Brain microvascular endothelial cell (primary cell): ENCODE results near the gene RETN.
A peak's percentile ranks its signal among the peaks of the same experiment; 100 is the strongest.

Experiments
- DNase-seq: peaks from one replicate; pipeline ENCODE4 v3.0.0-alpha.2; 2020
- H3K27ac ChIP-seq: fragments of 250-450 bp; sonication (Bioruptor Pico); 2 replicates; pipeline ENCODE4 v1.5.1; 2020; ENCODE audit warnings: mild to moderate bottlenecking, moderate library complexity
- H3K27me3 ChIP-seq: fragments of 250-450 bp; sonication (Bioruptor Pico); replicated peaks from 2 replicates; pipeline ENCODE4 v1.5.1; 2020; ENCODE audit warnings: mild to moderate bottlenecking
- H3K36me3 ChIP-seq: fragments of 250-450 bp; sonication (Bioruptor Pico); replicated peaks from 2 replicates; pipeline ENCODE4 v1.5.1; 2020; ENCODE audit warnings: mild to moderate bottlenecking
- H3K4me3 ChIP-seq: 2 replicates; pipeline ENCODE4 v1.5.1; 2011; ENCODE audit warnings: low read depth, mild to moderate bottlenecking, control low read depth, low read length, moderate library complexity
- CTCF ChIP-seq: IDR thresholded peaks from 2 replicates; pipeline ENCODE4 v1.5.1; 2011; ENCODE audit warnings: low read depth, mild to moderate bottlenecking, moderate library complexity, low read length, control low read depth, inconsistent platforms; ENCODE audit errors: missing control alignments
- in situ Hi-C: cut with HindIII; loops from 2 replicates; pipeline ENCODE4 v1.10.0; 2017; ENCODE audit warnings: low sequenced_read_pairs, low pct_ligation_motif_present

RETN gene

GRCh38 chr19:7629347-7630054, 39.3 kb upstream of the RETN start, which contains the start of the genes PET100 and XAB2:
PET100 (plus strand) TSS chr19:7629793; CDS start chr19:7629834, 41 bp downstream.
XAB2 (minus strand) TSS chr19:7629545; CDS start chr19:7629527, 18 bp downstream.
- Histone ChIP-seq H3K36me3 (peaks cover 7% of the 10 kb centered on the region), H3K27me3 (no peaks in the 10 kb centered on the region), H3K4me3 (peak within 1 kb of the TSS; percentile 99), H3K27ac (peak within 1 kb of the TSS; percentile 94)
- in situ Hi-C loops = no loop called here
- peak; percentile 99 for DNase-seq
- no peak for TF ChIP-seq CTCF

GRCh38 chr19:7631577-7631976, 37.3 kb upstream of the RETN start:
- in situ Hi-C loops = no loop called here
- Histone ChIP-seq H3K27me3 (no peaks in the 10 kb centered on the region), H3K36me3 (no peaks in the 10 kb centered on the region), H3K4me3 (no peak overlapping the region), H3K27ac (no peak overlapping the region)
- DNase-seq = no peak
- TF ChIP-seq CTCF = no peak

- no peak for TF ChIP-seq CTCF
- Histone ChIP-seq H3K27ac (no peak overlapping the region), H3K36me3 (no peaks in the 10 kb centered on the region), H3K4me3 (no peak overlapping the region), H3K27me3 (no peaks in the 10 kb centered on the region)
- in situ Hi-C loops = no loop called here
- no peak for DNase-seq
Observed at GRCh38 chr19:7632340-7633203, 36.3 kb upstream of the RETN start.

GRCh38 chr19:7633698-7634097, 35.2 kb upstream of the RETN start, which contains the start of gene PCP2:
PCP2 (minus strand) TSS chr19:7633719; CDS start chr19:7633457, 262 bp downstream.
- no peak for TF ChIP-seq CTCF
- DNase-seq = no peak
- no peaks in the 10 kb centered on the region for H3K36me3 ChIP-seq
- in situ Hi-C loops = no loop called here
- no peak within 1 kb of the TSS for H3K27ac ChIP-seq
- no peaks in the 10 kb centered on the region for H3K27me3 ChIP-seq
- no peak within 1 kb of the TSS for H3K4me3 ChIP-seq

GRCh38 chr19:7635670-7636069, 33.2 kb upstream of the RETN start:
- Histone ChIP-seq H3K36me3 (no peaks in the 10 kb centered on the region), H3K4me3 (no peak overlapping the region), H3K27me3 (no peaks in the 10 kb centered on the region), H3K27ac (no peak overlapping the region)
- no peak for TF ChIP-seq CTCF
- DNase-seq = no peak
- in situ Hi-C loops = no loop called here
